B cell (primary cell): Measurements from ENCODE around the gene FRYL. TPM values are rescaled to one million over a fixed set of nuclear protein-coding genes. Genes with fewer than 3 reads are reported as not detected.

Source experiments
- ATAC-seq: fragments of 200-7000 bp; cut with Tn5 transposase; one replicate; pipeline ENCODE4 v1.10.0; 2021; ENCODE audit warnings: low read depth, mild to moderate bottlenecking, moderate number of reproducible peaks, moderate library complexity
- CTCF ChIA-PET: fragments of 350-600 bp; sonication (Branson Sonifier 250); formaldehyde crosslinking; loops from one replicate; lab custom pipeline; 2021; ENCODE audit warnings: antibody characterized with exemption, inconsistent platforms; lab: Charles Lee
- POLR2A ChIA-PET: fragments of 350-600 bp; sonication (Branson Sonifier 250); formaldehyde crosslinking; loops from one replicate; lab custom pipeline; 2021; ENCODE audit warnings: antibody characterized with exemption; lab: Charles Lee
- DNase-seq: peaks from one replicate; pipeline ENCODE4 v3.0.0; 2013
- H2AFZ ChIP-seq: 2 replicates; pipeline ENCODE4 v1.6.1; 2012; ENCODE audit warnings: mild to moderate bottlenecking, low read depth, low read length; ENCODE audit not compliant: insufficient read depth, poor library complexity, severe bottlenecking
- H3K27ac ChIP-seq, 2 donors: 1 replicate in 1 of 2; 2 replicates in 1 of 2; pipeline ENCODE4 v1.5.1; 2012 to 2013; ENCODE audit warnings: low read length in 2 of 2, mild to moderate bottlenecking in 2 of 2, moderate library complexity in 1 of 2
- H3K27me3 ChIP-seq, 4 experiments: fragments of 200-600 bp in 1 of 4; sonication (generic) in 1 of 4; replicated peaks in 1 of 4; 1 replicate in 2 of 4; 2 replicates in 2 of 4; pipeline versions ENCODE4 v1.6.1 to v1.7.0; 2013 to 2016; ENCODE audit warnings: low read length in 3 of 4, mild to moderate bottlenecking in 2 of 4, mixed read lengths in 1 of 4, moderate library complexity in 1 of 4; ENCODE audit not compliant: insufficient read depth in 4 of 4, control insufficient read depth in 3 of 4; ENCODE audit errors: control extremely low read depth in 1 of 4
- H3K36me3 ChIP-seq, 2 experiments: replicated peaks in 1 of 2; 1 replicate in 1 of 2; 2 replicates in 1 of 2; pipeline versions ENCODE4 v1.6.1 to v1.7.1; 2013; ENCODE audit warnings: low read length in 1 of 2; ENCODE audit not compliant: insufficient read depth in 2 of 2, control insufficient read depth in 1 of 2; ENCODE audit errors: control extremely low read depth in 1 of 2, extremely low read depth in 1 of 2
- H3K4me1 ChIP-seq, 2 donors: fragments of 200-600 bp in 1 of 2; sonication (generic) in 1 of 2; 1 replicate in 1 of 2; 2 replicates in 1 of 2; pipeline versions ENCODE4 v1.5.1 to v1.6.1; 2013 to 2017; ENCODE audit warnings: low read length in 2 of 2; ENCODE audit not compliant: control insufficient read depth in 2 of 2, insufficient read depth in 2 of 2
- H3K4me2 ChIP-seq: replicated peaks from 2 replicates; pipeline ENCODE3; 2012; ENCODE audit warnings: mild to moderate bottlenecking, low read depth, low read length; ENCODE audit not compliant: poor library complexity, severe bottlenecking
- H3K4me3 ChIP-seq, 5 experiments: fragments of 200-600 bp in 1 of 5; sonication (generic) in 1 of 5; 1 replicate in 3 of 5; 2 replicates in 2 of 5; pipeline versions ENCODE4 v1.5.1 to v1.7.0; 2011 to 2016; ENCODE audit warnings: low read length in 4 of 5, mild to moderate bottlenecking in 4 of 5, low read depth in 2 of 5, control low read depth in 1 of 5, moderate library complexity in 1 of 5; ENCODE audit not compliant: insufficient read depth in 1 of 5; ENCODE audit errors: control extremely low read depth in 1 of 5, extremely low read depth in 1 of 5
- H3K79me2 ChIP-seq: fragments of 200-600 bp; sonication (generic); one replicate; pipeline ENCODE4 v1.6.0; 2016; ENCODE audit warnings: low read length; ENCODE audit not compliant: control insufficient read depth, insufficient read depth
- H3K9ac ChIP-seq: fragments of 200-600 bp; sonication (generic); 2 replicates; pipeline ENCODE4 v1.6.1; 2017; ENCODE audit warnings: mild to moderate bottlenecking, low read length, moderate library complexity
- H3K9me3 ChIP-seq, 3 donors: one replicate each; pipeline versions ENCODE4 v1.6.1 to v1.7.1; 2013; ENCODE audit warnings: low read length in 2 of 3; ENCODE audit not compliant: control insufficient read depth in 2 of 3, insufficient read depth in 1 of 3; ENCODE audit errors: control extremely low read depth in 1 of 3
- H4K20me1 ChIP-seq: 2 replicates; pipeline ENCODE4 v1.6.0; 2012; ENCODE audit warnings: mild to moderate bottlenecking, low read length; ENCODE audit not compliant: insufficient read depth, control insufficient read depth, poor library complexity, severe bottlenecking
- H3K27ac Mint-ChIP-seq: one replicate; pipeline ENCODE4 v1.8.0; 2021; ENCODE audit warnings: mixed read lengths
- H3K27me3 Mint-ChIP-seq: one replicate; pipeline ENCODE4 v1.8.0; 2021; ENCODE audit warnings: mixed read lengths
- H3K4me1 Mint-ChIP-seq: one replicate; pipeline ENCODE4 v1.8.0; 2021; ENCODE audit warnings: mixed read lengths
- H3K4me3 Mint-ChIP-seq: one replicate; pipeline ENCODE4 v1.8.0; 2021; ENCODE audit warnings: mixed read lengths
- H3K9me3 Mint-ChIP-seq: one replicate; pipeline ENCODE4 v1.8.0; 2022; ENCODE audit warnings: mixed read lengths; ENCODE audit not compliant: insufficient read depth
- EZH2 ChIP-seq: IDR thresholded peaks from 2 replicates; pipeline ENCODE4 v1.6.1; 2012; ENCODE audit warnings: borderline replicate concordance, low read depth, mild to moderate bottlenecking, moderate library complexity, low read length; ENCODE audit not compliant: insufficient read depth, poor library complexity, severe bottlenecking
- WGBS: methylation state at CpG from one replicate; pipeline ENCODE4 v1.1.5; 2013; ENCODE audit warnings: missing lambda C conversion rate; ENCODE audit not compliant: insufficient coverage; 5-methylcytosine and 5-hydroxymethylcytosine counted together
- intact Hi-C: fragments of 100-400 bp; cut with micrococcal nuclease; formaldehyde crosslinking; loops from one replicate; pipeline ENCODE4 v1.10.0; 2022
- polyA plus RNA-seq: library from polyadenylated mRNA; depleted of rRNA; stranded (reverse); fragments of >200 nt; gene quantifications from 2 replicates; pipeline ENCODE4 v1.2.3, GENCODE V29; 2012
- total RNA-seq, 2 donors: library from RNA; stranded (reverse); fragments of 120-200 nt in 1 of 2; gene quantifications; 1 replicate in 1 of 2; 2 replicates in 1 of 2; pipeline versions ENCODE4 v1.2.3 to v1.2.4, GENCODE V29; 2013 to 2022
- TF ChIP-seq, protein P1 (sequence below): fragments of 200-600 bp; IDR thresholded peaks from one replicate; pipeline ENCODE4 v1.8.0; 2022; ENCODE audit warnings: antibody characterized with exemption, mild to moderate bottlenecking

The FRYL gene
- total and polyA plus RNA-seq, 2 donors (not counting 1 experiment from before 2014, with no cell fraction given), result 15.5 to 138 TPM

DNA sequence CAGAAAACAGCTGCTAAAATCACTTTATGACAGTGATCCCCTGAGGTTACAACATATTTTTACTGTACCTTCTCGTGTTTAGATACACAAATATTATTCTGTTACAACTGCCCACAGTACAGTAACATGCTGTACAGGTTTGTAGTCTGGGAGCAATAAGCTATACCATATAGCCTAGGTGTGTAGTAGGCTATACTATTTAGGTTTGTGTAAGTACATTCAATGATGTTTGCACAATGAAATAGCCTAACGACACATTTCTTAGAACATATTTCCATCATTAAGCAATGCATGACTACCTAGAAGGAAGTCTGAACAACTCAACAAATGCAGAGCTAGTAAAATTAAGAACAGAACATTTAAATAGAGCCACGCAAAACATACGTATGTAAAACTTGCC is 177.3 kb downstream of the FRYL start:
- Histone ChIP-seq H2AFZ (no peak overlapping the region), H3K4me3 (no peak overlapping the region), H4K20me1 (no peaks in the 10 kb centered on the region), H3K4me1 (no peaks in the 10 kb centered on the region), H3K27me3 (no peaks in the 10 kb centered on the region), H3K9me3 (no peaks in the 10 kb centered on the region), H3K79me2 (no peaks in the 10 kb centered on the region), H3K9ac (no peak overlapping the region), H3K36me3 (peaks cover 4 to 23% of the 10 kb centered on the region in 2 experiments), H3K4me2 (no peak overlapping the region), H3K27ac (no peak overlapping the region)
- H3K27me3 Mint-ChIP-seq, result no peaks in the 10 kb centered on the region
- no peak overlapping the region for H3K4me3 Mint-ChIP-seq
- WGBS, result no CpG with 5 or more reads among the region's 4 CpGs
- no peak for TF ChIP-seq EZH2
- TF ChIP-seq, protein P1, sequence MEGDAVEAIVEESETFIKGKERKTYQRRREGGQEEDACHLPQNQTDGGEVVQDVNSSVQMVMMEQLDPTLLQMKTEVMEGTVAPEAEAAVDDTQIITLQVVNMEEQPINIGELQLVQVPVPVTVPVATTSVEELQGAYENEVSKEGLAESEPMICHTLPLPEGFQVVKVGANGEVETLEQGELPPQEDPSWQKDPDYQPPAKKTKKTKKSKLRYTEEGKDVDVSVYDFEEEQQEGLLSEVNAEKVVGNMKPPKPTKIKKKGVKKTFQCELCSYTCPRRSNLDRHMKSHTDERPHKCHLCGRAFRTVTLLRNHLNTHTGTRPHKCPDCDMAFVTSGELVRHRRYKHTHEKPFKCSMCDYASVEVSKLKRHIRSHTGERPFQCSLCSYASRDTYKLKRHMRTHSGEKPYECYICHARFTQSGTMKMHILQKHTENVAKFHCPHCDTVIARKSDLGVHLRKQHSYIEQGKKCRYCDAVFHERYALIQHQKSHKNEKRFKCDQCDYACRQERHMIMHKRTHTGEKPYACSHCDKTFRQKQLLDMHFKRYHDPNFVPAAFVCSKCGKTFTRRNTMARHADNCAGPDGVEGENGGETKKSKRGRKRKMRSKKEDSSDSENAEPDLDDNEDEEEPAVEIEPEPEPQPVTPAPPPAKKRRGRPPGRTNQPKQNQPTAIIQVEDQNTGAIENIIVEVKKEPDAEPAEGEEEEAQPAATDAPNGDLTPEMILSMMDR, result no peak
- intact Hi-C loops, result no loop called here
- H3K9me3 Mint-ChIP-seq, result no peaks in the 10 kb centered on the region
- ChIA-PET POLR2A (no interaction called here), CTCF (interaction anchor here (1.4 kb wide), 1 partner anchor 24 kb away, joined by 3 read pairs; no protein-coding TSS in a partner anchor)
- ATAC-seq (no peak), DNase-seq (no peak)
- H3K4me1 Mint-ChIP-seq, result no peaks in the 10 kb centered on the region
- H3K27ac Mint-ChIP-seq, result no peak overlapping the region

DNA sequence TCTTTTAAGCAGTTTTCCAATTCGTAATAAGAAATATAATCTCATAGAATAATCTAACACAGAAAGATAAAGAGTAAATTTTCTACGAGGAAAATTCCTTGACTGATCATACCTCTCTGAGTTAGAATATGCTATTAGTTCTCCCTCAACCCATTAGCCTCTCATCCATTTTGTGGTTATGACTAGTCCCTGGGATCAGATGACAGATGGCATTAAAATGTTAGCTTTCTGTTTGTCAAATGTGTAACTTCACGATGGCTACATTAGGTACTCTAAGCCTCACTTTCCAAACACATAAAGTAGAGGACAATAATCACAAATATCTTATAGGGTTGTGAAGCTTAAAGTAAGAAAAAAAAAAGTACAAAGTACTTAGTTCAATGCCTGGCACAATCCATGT is 177.9 kb downstream of the FRYL start:
- Mint-ChIP-seq H3K9me3 (no peaks in the 10 kb centered on the region), H3K4me1 (no peaks in the 10 kb centered on the region), H3K27ac (no peak overlapping the region), H3K27me3 (no peaks in the 10 kb centered on the region), H3K4me3 (no peak overlapping the region)
- H3K4me2 ChIP-seq, result no peak overlapping the region
- CTCF ChIA-PET, result interaction anchor here (1.4 kb wide), 1 partner anchor 24 kb away, joined by 3 read pairs; no protein-coding TSS in a partner anchor
- no peak overlapping the region for H2AFZ ChIP-seq
- intact Hi-C loops, result no loop called here
- TF ChIP-seq, protein P1, result no peak
- TF ChIP-seq EZH2, result no peak
- H3K27me3 ChIP-seq, result no peaks in the 10 kb centered on the region
- peaks cover 4 to 23% of the 10 kb centered on the region in 2 experiments for H3K36me3 ChIP-seq
- ATAC-seq (no peak), DNase-seq (no peak)
- H3K9me3 ChIP-seq, result no peaks in the 10 kb centered on the region
- H3K79me2 ChIP-seq, result no peaks in the 10 kb centered on the region
- H3K4me1 ChIP-seq, result no peaks in the 10 kb centered on the region
- POLR2A ChIA-PET, result no interaction called here
- no peaks in the 10 kb centered on the region for H4K20me1 ChIP-seq
- no CpG with 5 or more reads among the region's 3 CpGs for WGBS
- no peak overlapping the region for H3K27ac ChIP-seq
- H3K9ac ChIP-seq, result no peak overlapping the region
- H3K4me3 ChIP-seq, result no peak overlapping the region
